Keratinocyte (primary cell): ENCODE results near the gene AP4M1.

ENCODE experiments used
- EZH2 ChIP-seq: IDR thresholded peaks from one replicate; pipeline ENCODE4 v1.6.1; 2012; ENCODE audit warnings: inconsistent platforms, mild to moderate bottlenecking, low read length, moderate library complexity
- TF ChIP-seq, protein P1 (sequence below), 3 experiments: IDR thresholded peaks in 1 of 3; conservative IDR thresholded peaks in 1 of 3; optimal IDR thresholded peaks in 1 of 3; 2 replicates in 2 of 3; 3 replicates in 1 of 3; pipeline versions ENCODE3 to v1.5.1; 2011; ENCODE audit warnings: low read length in 3 of 3, mild to moderate bottlenecking in 3 of 3, moderate library complexity in 2 of 3, control low read depth in 1 of 3, inconsistent platforms in 1 of 3; ENCODE audit not compliant: insufficient read depth in 2 of 3; ENCODE audit errors: extremely low read depth in 1 of 3

DNA sequence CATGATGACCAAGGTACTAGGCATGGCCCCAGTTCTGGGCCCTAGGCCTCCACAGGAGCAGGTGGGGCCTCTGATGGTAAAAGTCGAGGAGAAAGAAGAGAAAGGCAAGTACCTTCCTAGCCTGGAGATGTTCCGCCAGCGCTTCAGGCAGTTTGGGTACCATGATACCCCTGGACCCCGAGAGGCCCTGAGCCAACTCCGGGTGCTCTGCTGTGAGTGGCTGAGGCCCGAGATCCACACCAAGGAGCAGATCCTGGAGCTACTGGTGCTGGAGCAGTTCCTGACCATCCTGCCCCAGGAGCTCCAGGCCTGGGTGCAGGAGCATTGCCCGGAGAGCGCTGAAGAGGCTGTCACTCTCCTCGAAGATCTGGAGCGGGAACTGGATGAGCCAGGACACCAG, 44.4 kb upstream of the AP4M1 start:
- no peak for TF ChIP-seq EZH2
- TF ChIP-seq, protein P1, sequence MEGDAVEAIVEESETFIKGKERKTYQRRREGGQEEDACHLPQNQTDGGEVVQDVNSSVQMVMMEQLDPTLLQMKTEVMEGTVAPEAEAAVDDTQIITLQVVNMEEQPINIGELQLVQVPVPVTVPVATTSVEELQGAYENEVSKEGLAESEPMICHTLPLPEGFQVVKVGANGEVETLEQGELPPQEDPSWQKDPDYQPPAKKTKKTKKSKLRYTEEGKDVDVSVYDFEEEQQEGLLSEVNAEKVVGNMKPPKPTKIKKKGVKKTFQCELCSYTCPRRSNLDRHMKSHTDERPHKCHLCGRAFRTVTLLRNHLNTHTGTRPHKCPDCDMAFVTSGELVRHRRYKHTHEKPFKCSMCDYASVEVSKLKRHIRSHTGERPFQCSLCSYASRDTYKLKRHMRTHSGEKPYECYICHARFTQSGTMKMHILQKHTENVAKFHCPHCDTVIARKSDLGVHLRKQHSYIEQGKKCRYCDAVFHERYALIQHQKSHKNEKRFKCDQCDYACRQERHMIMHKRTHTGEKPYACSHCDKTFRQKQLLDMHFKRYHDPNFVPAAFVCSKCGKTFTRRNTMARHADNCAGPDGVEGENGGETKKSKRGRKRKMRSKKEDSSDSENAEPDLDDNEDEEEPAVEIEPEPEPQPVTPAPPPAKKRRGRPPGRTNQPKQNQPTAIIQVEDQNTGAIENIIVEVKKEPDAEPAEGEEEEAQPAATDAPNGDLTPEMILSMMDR (optimal IDR thresholded peaks at IDR 0.05 in 1 of 3, IDR thresholded peaks at IDR 0.05 in 1 of 3, conservative IDR thresholded peaks at IDR 0.05 in 1 of 3; ENCODE audit: extremely low read depth in 1 of 3, insufficient read depth in 2 of 3, low read length in 3 of 3), result no peak
